Measurements from ENCODE around the gene CSDE1.

DNA sequence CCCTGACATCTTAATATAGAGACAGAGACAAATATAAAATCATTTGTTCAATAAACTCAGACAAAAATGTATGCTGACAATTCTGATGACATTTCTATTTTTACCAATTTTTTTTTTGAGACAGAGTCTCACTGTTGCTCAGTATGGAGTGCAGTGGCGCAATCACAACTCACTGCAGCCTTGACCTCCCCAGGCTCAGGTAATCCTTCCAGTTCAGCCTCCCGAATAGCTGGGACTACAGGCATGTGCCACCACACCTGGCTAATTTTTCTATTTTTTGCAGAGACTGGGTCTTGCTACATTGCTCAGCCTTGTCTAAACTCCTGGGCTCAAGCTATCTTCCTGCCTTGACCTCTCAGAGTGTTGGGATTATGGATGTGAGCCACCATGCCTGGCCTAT is 36.3 kb upstream of the CSDE1 start:
- TF ChIP-seq, protein P1, sequence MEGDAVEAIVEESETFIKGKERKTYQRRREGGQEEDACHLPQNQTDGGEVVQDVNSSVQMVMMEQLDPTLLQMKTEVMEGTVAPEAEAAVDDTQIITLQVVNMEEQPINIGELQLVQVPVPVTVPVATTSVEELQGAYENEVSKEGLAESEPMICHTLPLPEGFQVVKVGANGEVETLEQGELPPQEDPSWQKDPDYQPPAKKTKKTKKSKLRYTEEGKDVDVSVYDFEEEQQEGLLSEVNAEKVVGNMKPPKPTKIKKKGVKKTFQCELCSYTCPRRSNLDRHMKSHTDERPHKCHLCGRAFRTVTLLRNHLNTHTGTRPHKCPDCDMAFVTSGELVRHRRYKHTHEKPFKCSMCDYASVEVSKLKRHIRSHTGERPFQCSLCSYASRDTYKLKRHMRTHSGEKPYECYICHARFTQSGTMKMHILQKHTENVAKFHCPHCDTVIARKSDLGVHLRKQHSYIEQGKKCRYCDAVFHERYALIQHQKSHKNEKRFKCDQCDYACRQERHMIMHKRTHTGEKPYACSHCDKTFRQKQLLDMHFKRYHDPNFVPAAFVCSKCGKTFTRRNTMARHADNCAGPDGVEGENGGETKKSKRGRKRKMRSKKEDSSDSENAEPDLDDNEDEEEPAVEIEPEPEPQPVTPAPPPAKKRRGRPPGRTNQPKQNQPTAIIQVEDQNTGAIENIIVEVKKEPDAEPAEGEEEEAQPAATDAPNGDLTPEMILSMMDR (IDR thresholded peaks at IDR 0.05), result no peak
- no peak for TF ChIP-seq POLR2A (IDR thresholded peaks at IDR 0.05)
